GM13977 (cell line): ENCODE data around the gene CYB561D2.
"Not testable (repeated sequence)": the region's sequence is repeated elsewhere in the genome, so short reads cannot be mapped to it uniquely, and the experiment has no call there.

ENCODE experiments used
- DNase-seq: peaks from one replicate; pipeline ENCODE4 v3.0.0; 2012; ENCODE audit warnings: low spot score
- in situ Hi-C: fragments of 300-500 bp; cut with MboI; formaldehyde crosslinking; loops from one replicate; pipeline ENCODE4 v1.12.0; 2022; ENCODE audit warnings: low sequenced_read_pairs, low pct_unique_long_range_greater_than_20kb, mixed read lengths, inconsistent platforms; ENCODE audit not compliant: unreplicated experiment
- TF ChIP-seq, protein P1 (sequence below): IDR thresholded peaks from 2 replicates; pipeline ENCODE4 v1.5.1; 2012; ENCODE audit warnings: mild to moderate bottlenecking, control low read depth; ENCODE audit not compliant: insufficient read depth; ENCODE audit errors: extremely low read depth, missing control alignments

Gene CYB561D2, protein sequence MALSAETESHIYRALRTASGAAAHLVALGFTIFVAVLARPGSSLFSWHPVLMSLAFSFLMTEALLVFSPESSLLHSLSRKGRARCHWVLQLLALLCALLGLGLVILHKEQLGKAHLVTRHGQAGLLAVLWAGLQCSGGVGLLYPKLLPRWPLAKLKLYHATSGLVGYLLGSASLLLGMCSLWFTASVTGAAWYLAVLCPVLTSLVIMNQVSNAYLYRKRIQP

DNA sequence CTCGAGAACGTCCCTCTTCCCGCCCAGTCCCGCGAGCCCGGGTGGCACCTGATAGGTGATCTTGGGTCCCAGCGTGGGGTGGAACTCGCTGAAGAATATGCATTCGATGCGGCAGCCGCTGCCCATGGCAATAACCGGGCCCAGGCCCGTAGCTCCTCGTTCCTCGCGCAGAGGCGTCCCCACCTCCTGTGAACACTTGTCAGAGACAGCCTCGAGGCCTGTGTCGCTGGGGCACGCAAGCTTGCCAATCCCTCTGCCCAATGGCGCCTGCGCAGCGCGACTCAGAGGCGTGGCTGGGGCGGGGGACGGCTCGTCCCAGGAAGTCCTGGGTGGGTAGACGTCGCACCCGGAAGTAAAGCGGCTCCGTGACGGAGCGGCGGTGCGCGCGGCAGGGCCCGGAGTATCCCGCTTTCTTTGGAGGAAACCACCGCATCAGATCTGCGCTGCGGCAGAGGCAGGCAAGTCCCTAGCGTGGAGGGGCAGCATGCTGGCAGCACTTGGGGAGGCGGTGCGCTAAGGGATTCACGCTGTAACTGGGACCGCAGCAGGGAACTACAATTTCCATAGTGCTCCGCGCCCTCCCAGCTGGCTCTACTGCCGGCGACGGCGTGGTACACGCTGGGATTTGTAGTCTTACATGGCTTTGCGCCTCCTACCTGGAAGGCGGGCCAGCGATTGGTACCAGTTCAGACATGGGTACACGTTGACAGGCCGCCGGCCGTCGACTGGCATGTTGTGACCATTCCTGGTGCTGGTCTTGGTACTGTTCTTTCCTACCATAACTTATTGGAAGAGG is at the start of gene CYB561D2, which contains the start of gene NPRL2:
Gene CYB561D2, plus strand, starts transcription at position 336 of the 796 bp plus-strand sequence. CDS start 572 bp downstream, outside the sequence.
Gene NPRL2, minus strand, starts transcription at position 249 of the 796 bp plus-strand sequence. Its CDS starts 123 bp downstream, at position 126.
- in situ Hi-C loops: no loop called here
- TF ChIP-seq, protein P1, sequence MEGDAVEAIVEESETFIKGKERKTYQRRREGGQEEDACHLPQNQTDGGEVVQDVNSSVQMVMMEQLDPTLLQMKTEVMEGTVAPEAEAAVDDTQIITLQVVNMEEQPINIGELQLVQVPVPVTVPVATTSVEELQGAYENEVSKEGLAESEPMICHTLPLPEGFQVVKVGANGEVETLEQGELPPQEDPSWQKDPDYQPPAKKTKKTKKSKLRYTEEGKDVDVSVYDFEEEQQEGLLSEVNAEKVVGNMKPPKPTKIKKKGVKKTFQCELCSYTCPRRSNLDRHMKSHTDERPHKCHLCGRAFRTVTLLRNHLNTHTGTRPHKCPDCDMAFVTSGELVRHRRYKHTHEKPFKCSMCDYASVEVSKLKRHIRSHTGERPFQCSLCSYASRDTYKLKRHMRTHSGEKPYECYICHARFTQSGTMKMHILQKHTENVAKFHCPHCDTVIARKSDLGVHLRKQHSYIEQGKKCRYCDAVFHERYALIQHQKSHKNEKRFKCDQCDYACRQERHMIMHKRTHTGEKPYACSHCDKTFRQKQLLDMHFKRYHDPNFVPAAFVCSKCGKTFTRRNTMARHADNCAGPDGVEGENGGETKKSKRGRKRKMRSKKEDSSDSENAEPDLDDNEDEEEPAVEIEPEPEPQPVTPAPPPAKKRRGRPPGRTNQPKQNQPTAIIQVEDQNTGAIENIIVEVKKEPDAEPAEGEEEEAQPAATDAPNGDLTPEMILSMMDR: no peak
- peak; percentile 96 for DNase-seq

DNA sequence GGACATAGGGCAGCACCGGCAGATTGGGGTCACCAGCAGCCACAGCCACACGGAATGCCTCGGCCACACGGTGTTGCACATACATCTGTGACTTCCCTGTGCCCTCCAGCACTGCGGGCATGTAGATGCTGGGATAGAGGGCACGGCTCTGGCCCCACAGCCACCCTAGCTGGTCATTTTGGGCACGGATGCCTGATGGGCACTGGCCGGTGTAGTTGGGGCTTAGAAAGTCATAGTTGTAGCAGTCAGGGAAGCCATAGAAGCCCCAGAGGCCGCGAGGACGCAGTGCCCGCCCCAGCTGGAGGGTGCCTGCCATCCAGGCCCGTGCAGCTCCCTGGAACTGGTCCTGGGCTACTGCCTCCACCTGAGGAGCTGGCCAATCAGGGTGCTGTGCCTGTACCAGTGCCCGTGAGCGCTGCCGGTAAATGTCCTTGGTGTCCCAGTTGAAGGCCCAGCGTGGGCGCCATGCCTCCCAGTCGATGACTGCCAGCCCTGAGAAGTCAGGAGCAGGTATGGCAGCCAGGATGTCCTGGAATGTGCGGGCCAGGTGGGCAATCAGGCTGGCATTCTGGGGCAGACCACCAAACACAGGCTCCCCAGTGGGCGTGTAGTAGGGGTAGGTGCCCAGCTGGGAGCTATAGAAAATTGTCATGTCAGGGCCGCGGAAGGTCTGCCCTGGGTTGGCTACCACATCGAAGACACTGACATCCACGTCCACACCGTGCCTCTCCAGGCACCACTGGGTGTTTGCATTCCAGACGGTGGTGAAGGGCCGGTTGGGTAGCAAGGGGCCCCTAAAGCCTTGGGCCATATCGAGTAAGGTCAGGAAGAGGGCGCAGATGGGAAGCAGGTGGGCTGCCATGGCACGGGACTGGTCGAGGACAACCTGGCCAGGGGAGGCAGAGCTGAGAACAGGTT is 48.3 kb upstream of the CYB561D2 start:
- TF ChIP-seq, protein P1: no peak
- no peak for DNase-seq
- in situ Hi-C loops: no loop called here

DNA sequence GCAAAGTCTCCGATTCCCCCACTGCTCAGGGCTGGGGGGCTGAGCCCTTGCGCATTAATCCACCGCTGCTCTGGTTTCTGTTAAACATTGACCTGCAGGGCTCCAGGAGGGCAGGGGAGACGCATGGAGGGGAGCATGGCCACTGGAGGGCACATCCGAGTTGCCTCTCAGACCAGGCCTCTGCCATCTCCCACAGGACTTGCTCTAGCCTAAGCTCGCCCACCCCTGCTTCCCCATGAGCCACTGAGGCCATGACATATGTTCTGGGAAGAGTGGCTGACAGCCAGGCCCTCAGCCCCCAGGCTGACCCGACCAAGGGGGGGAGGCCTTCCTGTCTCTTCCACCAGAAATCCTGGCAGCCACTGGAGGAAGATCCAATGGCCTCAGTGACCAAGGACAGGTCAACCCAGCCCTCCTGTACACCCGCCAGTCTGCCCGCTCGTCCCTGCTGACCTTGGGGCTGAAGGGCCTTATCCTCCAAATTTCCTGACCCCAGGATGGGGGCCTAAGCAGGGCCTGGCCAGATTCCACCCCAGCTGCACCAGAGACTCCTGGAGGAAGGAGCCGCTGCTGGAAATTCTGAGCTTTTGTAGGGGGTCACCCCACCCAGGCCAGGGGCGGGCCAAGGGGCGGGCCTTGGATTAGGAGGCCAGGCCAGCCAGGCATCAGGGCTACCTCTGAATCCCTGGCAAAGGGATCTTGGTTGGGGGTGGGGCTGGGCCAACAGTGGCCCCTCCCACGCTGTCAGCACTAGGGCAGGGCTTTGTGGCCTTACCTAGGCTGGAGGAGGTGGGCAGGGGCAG is 47.4 kb upstream of the CYB561D2 start, which contains the start of gene HYAL1:
Gene HYAL1, minus strand, starts transcription at position 562 of the 803 bp plus-strand sequence. CDS start 618 bp downstream, outside the sequence.
- TF ChIP-seq, protein P1: no peak
- in situ Hi-C loops: no loop called here
- no peak for DNase-seq

DNA sequence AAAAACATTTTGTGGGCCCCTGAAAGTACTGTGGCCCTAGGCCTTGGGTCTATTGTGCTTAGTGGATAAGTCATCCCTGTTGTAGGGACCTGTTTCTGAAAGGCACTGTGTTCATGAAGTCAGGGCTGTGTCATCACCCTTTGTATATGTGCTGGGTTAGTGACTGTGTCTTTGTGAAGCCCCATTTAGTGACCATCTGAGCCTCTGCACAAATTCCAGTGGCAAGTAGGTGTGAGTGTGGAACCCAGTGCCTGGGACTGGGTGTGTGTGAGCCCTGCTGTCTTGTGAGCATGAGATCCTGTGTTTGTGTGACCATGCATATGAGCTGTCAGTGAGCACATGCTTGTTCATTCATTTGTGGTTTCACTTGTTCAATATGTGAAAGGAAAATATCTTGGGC is 46.1 kb upstream of the CYB561D2 start:
- DNase-seq: no peak
- TF ChIP-seq, protein P1: no peak
- in situ Hi-C loops: no loop called here

DNA sequence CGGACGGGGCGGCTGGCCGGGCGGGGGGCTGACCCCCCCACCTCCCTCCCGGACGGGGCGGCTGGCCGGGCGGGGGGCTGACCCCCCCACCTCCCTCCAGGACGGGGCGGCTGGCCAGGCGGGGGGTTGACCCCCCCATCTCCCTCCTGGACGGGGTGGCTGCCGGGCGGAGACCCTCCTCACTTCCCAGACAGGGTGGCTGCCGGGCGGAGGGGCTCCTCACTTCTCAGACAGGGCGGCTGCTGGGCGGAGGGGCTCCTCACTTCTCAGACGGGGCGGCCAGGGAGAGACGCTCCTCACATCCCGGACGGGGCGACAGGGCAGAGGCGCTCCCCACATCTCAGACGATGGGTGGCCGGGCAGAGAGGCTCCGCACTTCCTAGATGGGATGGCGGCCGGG is 38.6 kb upstream of the CYB561D2 start:
- in situ Hi-C loops, DNase-seq: not testable (repeated sequence)

DNA sequence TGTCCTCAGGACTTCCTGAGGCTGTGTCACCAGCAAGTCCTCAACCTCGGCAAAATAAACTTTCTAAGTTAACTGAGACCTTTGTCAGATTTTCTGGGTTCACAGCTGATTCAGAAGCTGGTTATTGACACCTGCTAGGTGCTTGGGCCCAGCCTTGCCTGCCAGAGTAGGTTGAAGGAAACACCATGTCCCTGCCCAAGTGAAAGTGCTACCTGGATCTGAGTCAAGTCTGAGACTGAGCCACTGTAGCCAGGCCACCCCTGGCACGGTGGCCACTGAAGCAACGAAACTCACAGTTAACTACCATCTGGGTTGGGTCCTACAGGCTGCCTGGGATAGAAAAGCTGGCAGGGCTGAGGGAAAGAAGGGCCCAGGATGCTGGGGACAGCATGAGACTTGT is 36.3 kb upstream of the CYB561D2 start:
- TF ChIP-seq, protein P1: no peak
- in situ Hi-C loops: no loop called here
- DNase-seq: no peak
